HTERT RPE-1 (cell line): ENCODE results near the gene CNTNAP2.

ENCODE experiments used
- in situ Hi-C: fragments of 300-500 bp; cut with MboI; formaldehyde crosslinking; loops from 4 replicates; pipeline ENCODE4 v1.14.3; 2020; ENCODE audit warnings: low sequenced_read_pairs

The CNTNAP2 gene

GRCh38 chr7:146740039-146740438 lies 623.4 kb downstream of the CNTNAP2 start:
- in situ Hi-C loops, result no loop called here

- in situ Hi-C loops, result no loop called here
Measured at GRCh38 chr7:146741911-146742310, 625.3 kb downstream of the CNTNAP2 start.

- in situ Hi-C loops, result no loop called here
Measured at GRCh38 chr7:146754385-146754784, 637.8 kb downstream of the CNTNAP2 start.

GRCh38 chr7:146755585-146755984 lies 639.0 kb downstream of the CNTNAP2 start:
- in situ Hi-C loops, result no loop called here

GRCh38 chr7:146764458-146764857 lies 647.9 kb downstream of the CNTNAP2 start:
- in situ Hi-C loops, result no loop called here

GRCh38 chr7:146768957-146769356 lies 652.4 kb downstream of the CNTNAP2 start:
- in situ Hi-C loops, result no loop called here

- in situ Hi-C loops, result no loop called here
Measured at GRCh38 chr7:146772601-146773000, 656.0 kb downstream of the CNTNAP2 start.

- in situ Hi-C loops, result no loop called here
Measured at GRCh38 chr7:146773506-146773905, 656.9 kb downstream of the CNTNAP2 start.

GRCh38 chr7:146781352-146782116 lies 664.9 kb downstream of the CNTNAP2 start:
- in situ Hi-C loops, result no loop called here

- in situ Hi-C loops, result no loop called here
Measured at GRCh38 chr7:146787266-146787665, 670.7 kb downstream of the CNTNAP2 start.

- in situ Hi-C loops, result no loop called here
Measured at GRCh38 chr7:146788008-146788407, 671.4 kb downstream of the CNTNAP2 start.

GRCh38 chr7:146791344-146792285 lies 675.0 kb downstream of the CNTNAP2 start:
- in situ Hi-C loops, result no loop called here

GRCh38 chr7:146804620-146805019 lies 688.0 kb downstream of the CNTNAP2 start:
- in situ Hi-C loops, result no loop called here

GRCh38 chr7:146805082-146805481 lies 688.5 kb downstream of the CNTNAP2 start:
- in situ Hi-C loops, result no loop called here

GRCh38 chr7:146826329-146826728 lies 709.7 kb downstream of the CNTNAP2 start:
- in situ Hi-C loops, result no loop called here

GRCh38 chr7:146830686-146831085 lies 714.1 kb downstream of the CNTNAP2 start:
- in situ Hi-C loops, result no loop called here

- in situ Hi-C loops, result no loop called here
Measured at GRCh38 chr7:146831875-146832274, 715.3 kb downstream of the CNTNAP2 start.

GRCh38 chr7:146844405-146844804 lies 727.8 kb downstream of the CNTNAP2 start:
- in situ Hi-C loops, result no loop called here

GRCh38 chr7:146858690-146859089 lies 742.1 kb downstream of the CNTNAP2 start:
- in situ Hi-C loops, result no loop called here

GRCh38 chr7:146861701-146862100 lies 745.1 kb downstream of the CNTNAP2 start:
- in situ Hi-C loops, result no loop called here

- in situ Hi-C loops, result no loop called here
Measured at GRCh38 chr7:146862415-146862814, 745.8 kb downstream of the CNTNAP2 start.

GRCh38 chr7:146864644-146865043 lies 748.0 kb downstream of the CNTNAP2 start:
- in situ Hi-C loops, result no loop called here
